ENCODE measurements around the gene FASTKD2. TPM values are rescaled to one million over a fixed set of nuclear protein-coding genes. Genes with fewer than 3 reads are reported as not detected.
A peak's percentile ranks its signal among the peaks of the same experiment; 100 is the strongest.

The FASTKD2 gene
- 16.9 TPM for total RNA-seq

DNA sequence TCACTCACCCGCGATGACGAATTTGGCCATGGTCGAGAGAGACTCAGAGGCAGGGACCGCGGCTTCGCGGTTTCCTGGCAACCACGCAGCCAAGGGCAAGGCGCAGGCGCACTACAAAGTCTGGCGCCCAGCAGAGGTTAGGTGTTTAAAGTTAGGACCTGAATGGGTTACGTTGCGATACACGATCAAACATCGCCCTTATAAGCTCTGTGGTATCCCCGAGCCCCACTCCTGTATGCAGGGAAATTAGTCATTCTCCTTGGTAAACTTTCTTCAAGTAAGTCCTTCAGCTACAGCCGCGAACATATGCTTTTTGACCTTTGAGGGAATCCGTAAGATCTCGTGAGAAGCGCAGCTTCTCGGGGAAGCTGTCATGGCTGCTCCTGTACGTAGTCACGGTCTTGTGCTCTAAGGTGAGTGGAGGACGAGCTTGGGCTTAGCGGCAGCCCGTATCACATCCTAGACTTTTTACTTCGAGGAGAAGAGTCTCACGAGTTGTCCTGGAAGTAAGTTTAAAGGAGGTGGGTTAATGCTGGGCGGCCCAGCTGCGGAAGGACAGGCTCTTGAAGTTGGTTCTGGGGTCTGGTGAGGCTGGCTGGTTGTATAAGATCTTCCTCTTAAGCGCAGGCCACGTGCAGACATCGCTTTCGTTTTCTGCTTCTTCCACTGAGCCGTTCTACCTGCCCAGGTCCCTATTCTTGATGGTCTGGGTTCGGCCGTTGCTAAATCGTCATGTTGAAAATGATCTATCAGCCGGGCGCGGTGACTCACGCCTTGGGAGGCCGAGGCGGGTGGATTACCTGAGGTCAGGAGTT is at the start of gene FASTKD2, which contains the start of gene MDH1B:
Gene FASTKD2 (plus strand): TSS at position 365 of the 815 bp plus-strand sequence. CDS start 1,088 bp downstream, outside the sequence.
Gene MDH1B (minus strand): TSS at position 87 of the 815 bp plus-strand sequence. CDS start 57 bp downstream, at position 30.
- DNase-seq (ENCODE audit: low spot score), result peak; percentile 90

DNA sequence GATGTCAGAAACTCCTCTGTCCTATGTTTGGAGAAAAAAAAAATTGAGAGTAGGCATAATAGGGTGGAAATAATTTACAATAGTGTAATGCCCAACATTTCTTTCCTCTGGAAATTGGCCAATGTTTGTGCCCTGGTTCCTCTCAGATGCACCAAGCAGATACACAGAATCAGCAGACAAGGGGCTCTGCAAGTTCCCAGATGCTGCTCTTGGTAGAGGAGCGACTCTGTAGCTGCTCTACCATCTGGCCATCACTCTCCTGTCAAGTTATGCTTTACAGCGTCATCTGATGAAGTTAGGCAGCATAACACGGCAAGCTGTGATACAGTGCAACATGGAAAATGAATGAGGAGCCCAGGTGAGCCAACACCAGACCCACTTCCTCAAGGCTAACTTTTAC is 48.8 kb upstream of the FASTKD2 start:
- no peak for DNase-seq (ENCODE audit: low spot score)

DNA sequence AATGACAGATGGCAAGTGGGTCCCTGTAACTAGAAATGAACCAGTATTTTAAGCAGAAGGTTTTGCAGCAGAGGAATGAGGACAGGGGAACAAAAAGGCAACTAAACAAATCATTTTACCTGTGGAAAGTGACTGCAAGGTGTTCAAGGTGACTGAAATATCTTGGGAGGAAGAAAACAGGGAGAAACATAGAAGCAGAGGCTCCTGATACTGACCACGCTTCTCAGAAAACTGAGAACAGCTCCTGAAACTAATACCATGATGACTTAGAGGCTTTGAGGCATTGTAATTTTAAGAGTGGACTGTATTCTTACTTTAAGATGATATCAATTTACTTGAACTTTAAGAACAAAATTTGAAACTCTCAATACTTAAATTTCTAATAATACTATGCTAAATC is 47.1 kb upstream of the FASTKD2 start, which contains the start of gene DYTN:
Gene DYTN (minus strand): TSS at position 101 of the 400 bp plus-strand sequence. CDS start 117 bp downstream, outside the sequence.
- DNase-seq (ENCODE audit: low spot score), result no peak

DNA sequence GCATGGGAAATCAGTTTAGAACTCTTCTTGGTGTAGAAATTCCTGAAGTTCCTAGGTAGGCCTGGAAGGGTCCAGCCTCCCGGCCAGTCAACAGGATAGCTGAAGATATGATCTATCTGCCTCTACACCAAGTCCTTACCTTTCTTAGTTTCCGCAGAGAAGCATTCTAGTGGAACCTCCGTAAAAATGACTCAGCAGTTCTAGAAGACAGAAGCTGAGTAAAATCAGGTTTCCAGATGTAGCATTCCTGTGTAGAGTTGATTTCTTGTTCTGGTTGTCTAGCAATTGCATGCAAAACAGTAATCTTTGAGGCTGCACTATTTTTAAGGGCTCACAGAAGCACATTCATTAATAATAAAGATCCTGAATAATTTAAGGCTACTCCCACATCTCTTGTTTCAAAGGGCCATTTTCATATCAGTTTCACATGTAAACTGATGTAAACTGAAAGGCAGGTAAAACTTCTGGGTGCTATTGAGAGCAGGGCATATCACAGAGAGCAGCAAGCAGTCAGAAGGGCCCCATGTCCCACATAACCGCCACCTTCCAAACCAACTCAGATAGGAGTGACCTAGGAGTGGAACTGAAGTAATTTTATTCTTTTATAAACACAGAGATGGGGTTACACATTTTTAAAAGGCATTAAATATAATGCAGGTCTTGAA is 44.0 kb upstream of the FASTKD2 start:
- DNase-seq (ENCODE audit: low spot score), result no peak

DNA sequence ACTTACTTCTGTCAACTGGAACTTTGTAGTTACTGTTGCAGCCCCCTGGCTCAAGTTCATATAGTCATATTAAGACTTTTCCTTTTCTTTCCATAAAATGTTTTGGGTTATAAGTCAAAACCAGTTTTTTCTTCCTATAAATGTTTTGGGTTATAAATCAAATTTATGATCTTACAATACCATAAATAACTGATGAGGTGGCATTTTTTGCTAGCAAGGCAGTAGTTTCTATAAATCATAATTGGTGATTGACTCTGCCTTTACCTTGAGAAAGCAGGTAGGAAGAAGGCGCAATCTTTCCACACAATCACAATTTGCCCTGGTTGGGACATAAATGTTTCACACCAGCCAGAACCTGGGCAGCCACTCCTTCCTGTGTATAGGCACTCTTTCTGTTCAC is 42.1 kb upstream of the FASTKD2 start:
- DNase-seq (ENCODE audit: low spot score), result no peak

DNA sequence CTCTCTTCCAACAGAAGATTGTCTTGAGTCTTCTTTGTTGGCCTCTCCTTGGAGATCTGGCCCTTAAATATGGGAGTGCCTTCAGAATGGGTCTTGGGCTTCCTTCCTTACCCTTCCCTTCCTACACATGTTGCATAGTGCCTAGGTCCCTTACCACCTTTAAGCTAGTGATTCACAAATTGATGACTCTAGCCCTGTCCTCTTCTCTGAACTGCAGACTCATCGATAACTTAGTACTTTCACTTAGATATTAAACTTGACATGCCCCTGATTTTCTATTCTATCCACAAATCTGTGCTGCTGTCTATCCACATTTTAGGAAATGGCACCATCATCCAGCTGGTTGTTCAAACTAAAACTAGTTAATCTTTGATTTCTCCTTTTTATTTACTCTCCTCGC is 38.1 kb upstream of the FASTKD2 start:
- no peak for DNase-seq (ENCODE audit: low spot score)

DNA sequence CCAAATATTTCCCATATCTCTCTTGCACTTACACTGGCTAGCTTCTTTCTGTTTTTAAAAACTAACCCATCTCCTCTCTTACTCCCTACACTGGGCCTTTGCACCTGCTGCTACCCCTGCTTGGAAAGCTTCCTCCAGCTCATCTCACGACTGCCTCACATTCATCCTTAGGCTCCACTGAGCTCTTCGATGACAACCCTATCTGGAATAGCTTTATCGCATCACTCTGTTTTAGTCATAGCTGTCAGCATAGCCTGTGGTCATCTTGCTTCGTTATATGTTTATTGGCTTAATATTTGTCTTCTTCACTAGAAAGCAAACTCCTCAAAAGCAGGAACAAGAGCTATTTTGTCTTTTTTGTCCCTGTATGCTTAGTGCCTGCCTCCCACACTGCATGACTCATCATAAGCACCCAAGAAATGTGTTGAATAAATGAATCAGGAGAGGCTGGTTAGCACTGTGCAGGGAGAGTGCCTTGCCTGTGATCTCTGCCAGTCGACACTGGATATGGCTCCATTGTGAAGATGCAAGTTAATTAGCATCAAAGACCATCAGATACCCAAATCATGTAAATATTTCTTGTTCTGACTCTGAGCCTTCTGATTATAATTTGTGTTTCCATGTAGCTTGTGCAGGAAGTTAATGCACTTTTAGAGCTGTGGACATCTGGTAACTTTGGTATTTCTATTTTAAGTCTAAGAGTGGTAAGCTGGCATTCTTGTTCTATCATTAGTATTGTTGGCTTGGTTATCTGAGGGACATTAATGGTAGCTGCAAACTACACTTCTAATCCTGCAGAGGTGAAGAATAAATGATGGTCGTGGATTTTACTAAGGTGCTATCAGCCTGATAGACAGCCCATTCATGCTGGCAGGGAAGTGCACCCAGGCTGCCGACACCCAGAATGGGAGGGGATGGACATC is 36.9 kb upstream of the FASTKD2 start:
- DNase-seq (ENCODE audit: low spot score), result no peak

DNA sequence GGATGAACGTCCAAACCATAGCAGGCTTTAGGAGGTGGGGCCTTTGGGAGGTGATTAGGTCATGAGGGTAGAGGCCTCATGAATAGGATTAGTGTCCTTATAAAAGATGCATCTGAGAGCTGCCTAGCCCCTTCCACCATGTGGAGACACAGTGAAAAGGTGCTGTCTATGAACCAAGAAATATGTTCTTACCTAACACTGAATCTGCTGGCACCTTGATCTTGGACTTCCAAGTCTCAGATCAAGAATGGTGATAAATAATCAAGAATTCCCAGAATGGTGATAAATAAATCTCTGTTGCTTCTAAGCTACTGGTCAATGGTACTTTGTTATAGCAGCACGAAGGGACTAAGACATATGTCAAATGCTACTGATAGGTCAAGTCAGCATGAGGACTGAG is 32.1 kb upstream of the FASTKD2 start:
- no peak for DNase-seq (ENCODE audit: low spot score)

DNA sequence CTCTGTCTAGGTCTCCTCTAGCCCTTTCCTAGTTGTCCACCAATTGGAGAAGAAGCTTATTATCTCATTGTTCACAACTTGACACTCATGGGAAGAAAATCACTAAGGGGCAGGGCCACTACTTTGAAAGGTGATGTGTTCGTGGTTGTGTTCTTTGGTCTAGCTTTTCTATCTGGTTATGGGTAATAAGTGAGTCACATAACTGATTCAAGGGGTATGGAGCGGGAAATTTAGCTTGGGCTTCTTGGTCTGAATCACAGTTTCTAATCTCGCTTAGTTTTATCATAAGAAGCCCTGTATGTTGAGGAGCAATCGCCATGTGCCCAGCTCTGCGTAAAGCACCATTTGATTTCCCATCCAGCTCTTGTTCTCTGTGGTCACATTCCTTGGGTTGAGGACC is 28.5 kb upstream of the FASTKD2 start:
- no peak for DNase-seq (ENCODE audit: low spot score)

DNA sequence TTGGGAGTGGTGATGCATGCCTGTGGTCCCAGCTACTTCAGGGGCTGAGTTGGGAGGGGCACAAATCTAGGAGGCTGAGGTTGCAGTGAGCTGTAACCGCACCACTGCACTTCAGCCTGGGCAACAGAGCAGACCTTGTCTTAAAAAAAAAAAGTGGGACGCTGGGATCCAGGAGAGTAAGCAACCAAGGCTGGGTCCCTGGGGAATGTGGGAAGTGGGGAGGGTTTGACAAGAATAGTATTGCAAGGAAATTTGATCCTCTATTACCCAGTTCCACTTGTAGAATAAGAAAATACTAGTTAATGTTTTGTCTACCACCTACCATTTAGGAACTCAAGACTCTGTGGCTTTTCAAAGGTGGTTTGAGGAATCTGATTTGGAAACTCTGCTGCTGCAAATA is 26.1 kb upstream of the FASTKD2 start:
- no peak for DNase-seq (ENCODE audit: low spot score)

DNA sequence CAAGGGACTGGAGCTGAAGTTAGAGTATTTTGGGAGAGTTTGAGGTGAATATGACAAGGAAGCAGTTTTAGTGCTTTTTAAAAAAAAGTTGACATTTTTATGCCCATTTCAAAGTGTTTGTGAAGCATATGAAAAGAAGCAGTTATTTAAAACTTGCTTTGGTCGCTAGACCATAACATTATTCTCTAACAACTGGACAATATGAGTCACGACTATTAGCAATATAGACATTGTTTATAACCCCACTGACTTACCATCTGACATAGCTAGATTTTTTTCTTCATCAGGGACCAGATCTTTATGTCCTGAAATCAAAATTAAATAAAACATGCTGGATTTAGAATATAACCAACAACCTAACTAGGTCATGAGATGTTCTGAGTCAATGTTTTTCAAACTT is 24.6 kb upstream of the FASTKD2 start:
- DNase-seq (ENCODE audit: low spot score), result no peak

DNA sequence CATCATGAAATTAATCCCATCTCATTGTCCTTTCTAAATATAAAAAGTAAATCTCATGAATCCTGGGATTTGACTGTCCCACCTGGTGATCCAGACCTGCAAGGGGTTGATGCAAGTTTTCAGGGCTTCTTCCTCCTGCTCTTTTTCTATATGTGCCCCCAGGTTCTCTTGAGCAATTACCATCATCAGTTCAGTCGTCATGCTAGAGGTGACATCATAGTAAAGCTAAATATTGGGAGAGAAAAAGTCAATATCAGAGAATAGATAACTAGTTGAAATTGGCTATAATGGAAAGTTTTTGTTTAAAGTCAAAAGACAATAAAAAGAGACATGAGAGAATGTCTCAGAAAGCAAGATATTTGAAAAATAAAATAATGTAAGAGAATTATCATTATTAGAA is 8.6 kb upstream of the FASTKD2 start:
- no peak for DNase-seq (ENCODE audit: low spot score)

DNA sequence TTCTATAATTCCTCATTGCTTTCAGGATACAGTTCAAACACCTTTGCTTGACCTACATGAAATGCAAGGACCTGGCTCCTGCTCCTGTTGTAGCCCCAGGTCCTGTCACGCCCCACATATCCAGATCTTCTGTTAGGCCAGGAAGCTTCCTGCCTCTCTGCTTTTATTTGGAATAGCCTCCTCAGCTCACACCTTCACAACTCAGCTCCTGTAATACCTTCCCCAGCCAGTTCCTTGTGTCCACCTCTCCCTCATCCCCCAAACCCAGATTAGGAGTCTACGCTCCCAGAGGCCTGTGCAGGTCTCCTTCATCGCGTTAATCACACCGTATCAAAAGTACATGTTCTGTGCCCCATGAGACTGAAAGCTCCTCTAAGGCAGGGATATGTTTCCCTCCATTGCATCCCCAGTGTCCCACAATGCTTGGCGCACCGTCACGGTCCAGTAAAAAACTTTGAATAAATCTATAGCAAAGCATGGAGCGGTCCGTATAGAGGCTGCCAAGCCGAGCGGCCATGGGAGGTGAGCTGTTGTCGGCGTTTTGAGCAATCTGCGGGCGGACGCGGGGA is 649 bp upstream of the FASTKD2 start:
- DNase-seq (ENCODE audit: low spot score), result no peak

DNA sequence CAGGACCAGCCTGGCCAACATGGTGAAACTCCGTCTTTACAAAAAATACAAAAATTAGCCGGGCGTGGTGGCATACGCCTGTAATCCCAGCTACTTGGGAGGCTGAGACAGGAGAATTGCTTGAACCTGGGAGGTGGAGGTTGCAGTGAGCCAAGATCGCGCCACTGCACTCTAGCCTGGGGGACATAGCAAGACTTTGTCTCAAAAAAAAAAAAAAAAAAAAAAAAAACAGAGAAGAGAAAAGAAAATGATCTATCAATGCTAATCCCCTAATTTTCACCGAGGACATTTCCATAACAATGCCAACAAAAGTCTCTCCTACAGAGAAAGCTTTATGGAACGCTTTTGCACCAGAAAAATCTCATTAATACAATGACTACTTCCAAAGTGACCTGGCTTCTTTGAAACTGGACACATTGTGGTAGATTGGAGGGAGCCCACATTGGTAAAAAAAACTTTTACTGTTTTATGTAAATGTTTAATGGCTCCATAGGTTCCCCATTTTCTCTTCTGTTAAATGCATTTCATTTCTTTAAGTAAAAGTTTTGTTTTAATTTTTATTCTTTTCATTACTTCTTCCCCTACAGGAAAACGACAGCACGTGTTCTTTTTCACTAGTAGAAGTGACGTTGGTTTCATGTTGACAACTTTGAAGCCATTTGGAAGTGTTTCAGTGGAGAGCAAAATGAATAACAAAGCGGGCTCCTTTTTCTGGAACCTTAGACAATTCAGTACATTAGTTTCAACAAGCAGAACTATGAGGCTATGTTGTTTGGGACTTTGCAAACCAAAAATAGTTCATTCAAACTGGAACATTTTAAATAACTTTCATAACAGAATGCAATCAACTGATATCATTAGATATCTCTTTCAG is 888 bp downstream of the FASTKD2 start:
- no peak for DNase-seq (ENCODE audit: low spot score)

DNA sequence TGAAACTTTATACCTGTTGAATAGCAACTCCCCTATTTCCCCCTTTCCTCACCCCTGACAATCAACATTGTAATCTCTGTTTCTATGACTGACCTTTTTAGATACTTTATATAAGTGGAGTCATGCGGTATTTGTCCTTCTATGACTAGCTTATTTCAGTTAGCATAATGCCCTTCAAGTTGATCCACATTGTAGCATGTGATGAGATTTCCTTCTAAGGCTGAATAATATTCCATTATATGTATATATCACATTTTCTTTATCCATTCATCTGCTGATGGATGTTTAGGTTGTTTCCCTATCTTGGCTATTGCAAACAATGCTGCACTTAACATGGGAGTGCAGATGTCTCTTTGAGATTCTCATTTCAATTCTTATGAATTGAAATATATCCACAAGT is 9.5 kb downstream of the FASTKD2 start:
- DNase-seq (ENCODE audit: low spot score), result no peak

DNA sequence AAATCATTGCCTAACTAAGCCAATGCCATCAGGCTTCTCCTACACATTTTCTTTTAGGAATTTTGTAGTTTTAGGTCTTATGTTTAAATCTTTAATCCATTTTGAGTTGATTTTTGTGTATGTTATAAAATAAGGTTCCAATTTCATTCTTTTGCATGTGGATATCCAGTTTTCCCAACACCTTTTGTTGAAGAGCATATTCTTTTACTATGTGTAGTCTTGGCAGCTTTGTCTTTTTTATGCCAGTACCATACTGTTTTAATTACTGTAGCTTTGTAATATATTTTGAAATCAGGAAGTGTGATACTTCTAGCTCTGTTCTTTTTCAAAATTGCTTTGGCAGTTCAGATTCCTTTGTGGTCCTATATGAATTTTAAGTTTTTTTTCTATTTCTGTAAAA is 11.0 kb downstream of the FASTKD2 start:
- no peak for DNase-seq (ENCODE audit: low spot score)

DNA sequence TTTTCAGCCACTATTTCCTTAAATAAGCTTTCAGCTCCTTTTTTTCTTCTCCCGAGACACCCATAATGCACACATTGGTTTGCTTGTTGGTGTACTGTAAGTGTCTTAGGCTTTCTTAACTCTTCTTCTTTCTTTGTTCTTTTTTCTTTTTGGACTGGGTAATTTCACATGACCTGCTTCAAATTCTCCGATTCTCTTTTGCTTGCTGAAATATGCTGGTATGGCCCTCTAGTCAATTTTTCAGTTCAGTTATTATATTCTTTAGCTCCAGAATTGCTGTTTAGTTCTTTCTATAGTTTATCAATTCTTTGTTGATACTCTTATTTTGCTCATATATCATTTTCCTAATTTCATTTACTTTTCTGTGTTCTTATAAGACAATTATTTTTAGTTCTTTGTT is 15.3 kb downstream of the FASTKD2 start:
- DNase-seq (ENCODE audit: low spot score), result no peak

DNA sequence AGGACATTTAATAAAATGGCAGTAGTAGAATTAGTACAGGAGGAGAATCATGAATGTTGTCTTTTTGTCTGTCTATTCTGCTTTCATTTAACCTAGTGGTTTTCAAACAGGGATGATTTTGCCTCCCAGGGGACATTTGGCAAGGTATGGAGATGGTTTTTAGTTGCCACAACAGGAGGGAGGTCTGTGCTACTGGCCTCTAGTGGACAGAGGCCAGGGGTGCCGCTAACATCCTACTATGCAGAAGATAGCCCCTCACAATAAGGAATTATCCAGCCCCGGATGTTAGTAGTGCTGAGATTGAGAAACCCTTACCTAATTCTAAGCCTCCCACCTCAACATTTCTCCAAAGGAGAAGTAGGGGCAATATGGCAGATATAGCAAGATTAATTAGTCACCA is 18.3 kb downstream of the FASTKD2 start:
- no peak for DNase-seq (ENCODE audit: low spot score)

DNA sequence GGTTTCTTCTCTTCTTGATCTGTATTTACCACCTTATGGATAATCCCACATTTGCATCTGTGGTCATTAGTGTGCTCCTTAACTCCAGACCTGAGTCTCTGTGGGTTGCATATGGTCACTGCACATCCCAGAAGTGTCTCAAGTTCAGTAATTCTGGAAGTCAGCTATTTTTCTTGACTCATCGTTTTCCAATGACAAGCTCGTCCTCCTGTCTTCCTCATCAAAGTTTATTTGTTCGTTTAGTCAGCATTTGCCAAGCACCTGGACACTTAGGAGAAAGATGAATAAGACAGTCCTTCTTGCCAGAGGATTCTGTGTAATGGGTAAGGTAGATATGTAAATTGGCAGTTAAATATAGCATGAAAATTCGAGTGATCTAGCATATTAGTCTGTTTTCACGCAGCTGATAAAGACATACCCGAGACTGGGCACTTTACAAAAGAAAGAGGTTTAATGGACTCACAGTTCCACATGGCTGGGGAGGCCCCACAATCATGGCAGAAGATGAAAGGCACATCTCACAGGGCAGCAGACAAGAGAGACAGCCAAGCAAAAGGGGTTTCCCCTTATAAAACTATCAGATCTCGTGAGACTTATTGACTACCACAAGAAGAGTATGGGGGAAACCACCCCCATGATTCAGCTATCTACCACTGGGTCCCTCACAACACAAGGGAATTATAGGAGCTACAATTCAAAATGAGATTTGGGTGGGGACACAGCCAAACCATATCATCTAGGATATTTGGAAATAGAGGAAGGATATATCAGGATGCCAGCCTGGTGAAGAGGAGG is 19.4 kb downstream of the FASTKD2 start:
- DNase-seq (ENCODE audit: low spot score), result no peak

Data from mucosa of gallbladder (tissue), 1 donor.